K562 (cell line): Measurements from ENCODE around the gene CCND3. TPM values are rescaled to one million over a fixed set of nuclear protein-coding genes. Genes with fewer than 3 reads are reported as not detected.

Experiments
- CBX1 ChIP-seq: sonication (generic); IDR thresholded peaks from 2 replicates; pipeline ENCODE4 v1.6.1; 2016; ENCODE audit warnings: antibody characterized with exemption, low read depth, mild to moderate bottlenecking
- CCNT2 ChIP-seq: IDR thresholded peaks from 2 replicates; pipeline ENCODE4 v1.6.1; 2011; ENCODE audit warnings: borderline replicate concordance, low read depth, mild to moderate bottlenecking, moderate library complexity, mixed read lengths, low read length; ENCODE audit not compliant: insufficient read length; ENCODE audit errors: extremely low read depth
- CEBPB ChIP-seq: fragments of 450-650 bp; IDR thresholded peaks from 2 replicates; pipeline ENCODE4 v1.6.1; 2016; ENCODE audit warnings: missing genetic modification characterization, missing compliant biosample characterization
- CEBPG ChIP-seq, 3 experiments: fragments of 200-800 bp in 1 of 3; sonication (Bioruptor generic) in 1 of 3; sonication (generic) in 1 of 3; formaldehyde crosslinking in 1 of 3; IDR thresholded peaks in 2 of 3; conservative IDR thresholded peaks in 1 of 3; 2 replicates each; pipeline versions ENCODE4 v1.6.1 to v1.8.0; 2016 to 2022; ENCODE audit warnings: missing compliant biosample characterization in 2 of 3, missing genetic modification characterization in 2 of 3, mild to moderate bottlenecking in 1 of 3, missing genetic modification reagents in 1 of 3
- DMBX1 ChIP-seq: fragments of 250-450 bp; sonication (Bioruptor Pico); IDR thresholded peaks from 2 replicates; pipeline ENCODE4 v1.8.0; 2022; ENCODE audit warnings: inconsistent platforms, mild to moderate bottlenecking, moderate library complexity, borderline replicate concordance
- ETV6 ChIP-seq, 3 experiments: fragments of 150-350 bp in 1 of 3; sonication (generic) in 1 of 3; formaldehyde crosslinking in 1 of 3; IDR thresholded peaks; 2 replicates each; pipeline versions ENCODE4 v1.6.1 to v1.8.0; 2014 to 2022; ENCODE audit warnings: borderline replicate concordance in 2 of 3, low read depth in 2 of 3, antibody characterized with exemption in 1 of 3, low read length in 1 of 3, mild to moderate bottlenecking in 1 of 3, missing genetic modification reagents in 1 of 3
- FOSL1 ChIP-seq: fragments of 200-800 bp; sonication (Bioruptor generic); conservative IDR thresholded peaks from 2 replicates; pipeline ENCODE4 v1.6.1; 2016; ENCODE audit warnings: missing genetic modification characterization, missing compliant biosample characterization
- HOMEZ ChIP-seq: fragments of 250-450 bp; sonication (Bioruptor Pico); IDR thresholded peaks from 2 replicates; pipeline ENCODE4 v1.4.0; 2020; ENCODE audit warnings: mild to moderate bottlenecking, moderate library complexity
- KAT7 ChIP-seq: sonication (generic); formaldehyde crosslinking; IDR thresholded peaks from 2 replicates; pipeline ENCODE4 v1.8.0; 2022; ENCODE audit warnings: missing genetic modification reagents, mild to moderate bottlenecking, borderline replicate concordance
- PURB ChIP-seq: sonication (generic); formaldehyde crosslinking; IDR thresholded peaks from 2 replicates; pipeline ENCODE4 v1.9.0; 2021; ENCODE audit warnings: low read depth, mild to moderate bottlenecking, missing genetic modification reagents
- SAP30 ChIP-seq: fragments of 200-600 bp; sonication (generic); IDR thresholded peaks from 2 replicates; pipeline ENCODE4 v1.6.1; 2012; ENCODE audit warnings: borderline replicate concordance, low read depth, mild to moderate bottlenecking, moderate library complexity, low read length, control low read depth, inconsistent platforms; ENCODE audit not compliant: insufficient read depth, poor library complexity, severe bottlenecking
- SMAD2 ChIP-seq: fragments of 150-350 bp; IDR thresholded peaks from 2 replicates; pipeline ENCODE4 v1.6.1; 2014; ENCODE audit warnings: low read depth, mild to moderate bottlenecking, low read length
- SMAD4 ChIP-seq: fragments of 250-450 bp; sonication (Bioruptor Pico); conservative IDR thresholded peaks from 2 replicates; pipeline ENCODE4 v1.8.0; 2021; ENCODE audit warnings: inconsistent platforms, mild to moderate bottlenecking, moderate library complexity
- STAG1 ChIP-seq: sonication (generic); formaldehyde crosslinking; IDR thresholded peaks from 2 replicates; pipeline ENCODE4 v1.5.0; 2020; ENCODE audit warnings: missing genetic modification reagents, borderline replicate concordance
- ZBED1 ChIP-seq: IDR thresholded peaks from 2 replicates; pipeline ENCODE4 v1.6.1; 2014
- polyA plus RNA-seq, 8 experiments: library from polyadenylated mRNA; depleted of rRNA in 4 of 8; stranded (reverse) in 5 of 8; unstranded in 3 of 8; fragments of >200 nt; fragmentation: Nextera tagmentation in 2 of 8; fragmentation: Illumina TruSeq in 1 of 8; extraction: Ambion mirVana in 2 of 8; extraction: Trizol in 1 of 8; gene quantifications; 2 replicates each; pipeline versions ENCODE4 v1.2.1 to v1.2.3, GENCODE V29; 2011 to 2014; ENCODE audit warnings: inconsistent platforms in 1 of 8, missing spikeins in 1 of 8
- total RNA-seq, 7 experiments: library from RNA; depleted of rRNA in 6 of 7; stranded (reverse); fragments of >200 nt in 6 of 7; fragmentation: Illumina TruSeq in 2 of 7; extraction: Trizol in 2 of 7; gene quantifications; 2 replicates each; pipeline versions ENCODE4 v1.2.1 to v1.2.3, GENCODE V29; 2011 to 2021; ENCODE audit warnings: low replicate concordance in 1 of 7
- TF ChIP-seq, protein P1 (sequence below): sonication (generic); formaldehyde crosslinking; IDR thresholded peaks from 2 replicates; pipeline ENCODE4 v1.8.1; 2023; ENCODE audit warnings: mild to moderate bottlenecking, missing genetic modification reagents, moderate library complexity
- TF ChIP-seq, protein P2 (sequence below), 3 experiments: fragments of 200-800 bp in 1 of 3; sonication (Bioruptor generic) in 1 of 3; sonication (generic) in 1 of 3; formaldehyde crosslinking in 1 of 3; IDR thresholded peaks; 2 replicates each; pipeline versions ENCODE4 v1.6.1 to v1.8.0; 2016 to 2022; ENCODE audit warnings: mild to moderate bottlenecking in 2 of 3, missing compliant biosample characterization in 2 of 3, missing genetic modification characterization in 2 of 3, missing genetic modification reagents in 1 of 3
- TF ChIP-seq, protein P3 (sequence below), 3 experiments: IDR thresholded peaks in 2 of 3; conservative IDR thresholded peaks in 1 of 3; 2 replicates each; pipeline ENCODE4 v1.5.1; 2011 to 2012; ENCODE audit warnings: low read length in 3 of 3, mild to moderate bottlenecking in 3 of 3, control low read depth in 2 of 3, improper control_type of control experiment in 1 of 3, inconsistent platforms in 1 of 3, low read depth in 1 of 3, mixed read lengths in 1 of 3, moderate library complexity in 1 of 3; ENCODE audit not compliant: insufficient read depth in 2 of 3

Gene CCND3
- total and polyA plus RNA-seq, 9 of the 15 experiments (the other 6 are each of a cell fraction or from before 2014, with no cell fraction given): 21.5 to 204 (median 97.4) TPM

GRCh38 chr6:41941280-41942066, at the start of gene CCND3 (continued):
- TF ChIP-seq ETV6 (IDR thresholded peaks at IDR 0.05; ENCODE audit: borderline replicate concordance in 1 of 2, low read depth in 2 of 2, low read length in 1 of 2) (0 out of 4 replicates have a peak, but pooled peaks of 1 of the 2 experiments have one; percentile 43), ETV6 (CRISPR knock-in tag; IDR thresholded peaks at IDR 0.05; ENCODE audit: borderline replicate concordance) (no peak), CEBPB (tag) (peak; percentile 82), CCNT2 (peak; percentile 88), SMAD4 (CRISPR knock-in tag) (peak; percentile 68; the same call in 1 of the 2 replicates), FOSL1 (tag) (no peak), ZBED1 (no peak), HOMEZ (CRISPR knock-in tag) (0 out of 2 replicates have a peak, but pooled peaks have one; percentile 47), SMAD2 (no peak), CBX1 (0 out of 2 replicates have a peak, but pooled peaks have one; percentile 65), KAT7 (peak; percentile 60; the same call in 1 of the 2 replicates), PURB (CRISPR knock-in tag) (0 out of 2 replicates have a peak, but pooled peaks have one; percentile 75), CEBPG (CRISPR knock-in tag; IDR thresholded peaks at IDR 0.05) (peak; percentile 70), CEBPG (tag; conservative IDR thresholded peaks at IDR 0.05 in 1 of 2, IDR thresholded peaks at IDR 0.05 in 1 of 2) (peak; percentile 83 to 92), DMBX1 (CRISPR knock-in tag) (no peak), SAP30 (peak; percentile 66), STAG1 (CRISPR knock-in tag) (peak; percentile 35; the same call in 1 of the 2 replicates)
- TF ChIP-seq, protein P1, sequence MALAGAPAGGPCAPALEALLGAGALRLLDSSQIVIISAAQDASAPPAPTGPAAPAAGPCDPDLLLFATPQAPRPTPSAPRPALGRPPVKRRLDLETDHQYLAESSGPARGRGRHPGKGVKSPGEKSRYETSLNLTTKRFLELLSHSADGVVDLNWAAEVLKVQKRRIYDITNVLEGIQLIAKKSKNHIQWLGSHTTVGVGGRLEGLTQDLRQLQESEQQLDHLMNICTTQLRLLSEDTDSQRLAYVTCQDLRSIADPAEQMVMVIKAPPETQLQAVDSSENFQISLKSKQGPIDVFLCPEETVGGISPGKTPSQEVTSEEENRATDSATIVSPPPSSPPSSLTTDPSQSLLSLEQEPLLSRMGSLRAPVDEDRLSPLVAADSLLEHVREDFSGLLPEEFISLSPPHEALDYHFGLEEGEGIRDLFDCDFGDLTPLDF (CRISPR knock-in tag): peak; percentile 38; the same call in 1 of the 2 replicates
- TF ChIP-seq, protein P2, sequence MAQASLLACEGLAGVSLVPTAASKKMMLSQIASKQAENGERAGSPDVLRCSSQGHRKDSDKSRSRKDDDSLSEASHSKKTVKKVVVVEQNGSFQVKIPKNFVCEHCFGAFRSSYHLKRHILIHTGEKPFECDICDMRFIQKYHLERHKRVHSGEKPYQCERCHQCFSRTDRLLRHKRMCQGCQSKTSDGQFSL (CRISPR knock-in tag; IDR thresholded peaks at IDR 0.05): no peak
- TF ChIP-seq, protein P2 (tag; IDR thresholded peaks at IDR 0.05): no peak
- TF ChIP-seq, protein P3, sequence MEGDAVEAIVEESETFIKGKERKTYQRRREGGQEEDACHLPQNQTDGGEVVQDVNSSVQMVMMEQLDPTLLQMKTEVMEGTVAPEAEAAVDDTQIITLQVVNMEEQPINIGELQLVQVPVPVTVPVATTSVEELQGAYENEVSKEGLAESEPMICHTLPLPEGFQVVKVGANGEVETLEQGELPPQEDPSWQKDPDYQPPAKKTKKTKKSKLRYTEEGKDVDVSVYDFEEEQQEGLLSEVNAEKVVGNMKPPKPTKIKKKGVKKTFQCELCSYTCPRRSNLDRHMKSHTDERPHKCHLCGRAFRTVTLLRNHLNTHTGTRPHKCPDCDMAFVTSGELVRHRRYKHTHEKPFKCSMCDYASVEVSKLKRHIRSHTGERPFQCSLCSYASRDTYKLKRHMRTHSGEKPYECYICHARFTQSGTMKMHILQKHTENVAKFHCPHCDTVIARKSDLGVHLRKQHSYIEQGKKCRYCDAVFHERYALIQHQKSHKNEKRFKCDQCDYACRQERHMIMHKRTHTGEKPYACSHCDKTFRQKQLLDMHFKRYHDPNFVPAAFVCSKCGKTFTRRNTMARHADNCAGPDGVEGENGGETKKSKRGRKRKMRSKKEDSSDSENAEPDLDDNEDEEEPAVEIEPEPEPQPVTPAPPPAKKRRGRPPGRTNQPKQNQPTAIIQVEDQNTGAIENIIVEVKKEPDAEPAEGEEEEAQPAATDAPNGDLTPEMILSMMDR (IDR thresholded peaks at IDR 0.05 in 2 of 3, conservative IDR thresholded peaks at IDR 0.05 in 1 of 3; ENCODE audit: insufficient read depth in 2 of 3, low read depth in 1 of 3, low read length in 3 of 3): peak in 2 of 3 experiments; percentile 6 to 12; a peak in 1 of 6 replicates
